HG03095 (cell line): ENCODE results near the gene PDZD8.
A peak's percentile ranks its signal among the peaks of the same experiment; 100 is the strongest.

Source experiments
- ATAC-seq: cut with Tn5 transposase; IDR thresholded peaks from one replicate; pipeline ENCODE4 v1.9.1; 2021; ENCODE audit warnings: moderate library complexity; ENCODE audit not compliant: unreplicated experiment

PDZD8 gene

GRCh38 chr10:117399341-117400196 is 24.3 kb upstream of the PDZD8 start:
- ATAC-seq: no peak

- no peak for ATAC-seq
Measured at GRCh38 chr10:117398029-117398428, 22.8 kb upstream of the PDZD8 start.

GRCh38 chr10:117391436-117392205 is 16.4 kb upstream of the PDZD8 start:
- ATAC-seq: no peak

GRCh38 chr10:117390420-117390819 is 15.2 kb upstream of the PDZD8 start:
- ATAC-seq: no peak

- ATAC-seq: no peak
Measured at GRCh38 chr10:117386805-117387204, 11.6 kb upstream of the PDZD8 start.

GRCh38 chr10:117382861-117383260 is 7.6 kb upstream of the PDZD8 start:
- ATAC-seq: no peak

GRCh38 chr10:117374506-117375359 is 507 bp downstream of the PDZD8 start:
- ATAC-seq: peak; percentile 33

GRCh38 chr10:117373823-117374505 is 1.3 kb downstream of the PDZD8 start:
- ATAC-seq: no peak

GRCh38 chr10:117370205-117370604 is 5.0 kb downstream of the PDZD8 start:
- ATAC-seq: no peak

GRCh38 chr10:117367718-117368117 is 7.5 kb downstream of the PDZD8 start:
- no peak for ATAC-seq

GRCh38 chr10:117366741-117367140 is 8.5 kb downstream of the PDZD8 start:
- no peak for ATAC-seq

GRCh38 chr10:117365612-117366011 is 9.6 kb downstream of the PDZD8 start:
- ATAC-seq: no peak

GRCh38 chr10:117364110-117364960 is 10.9 kb downstream of the PDZD8 start:
- no peak for ATAC-seq

GRCh38 chr10:117363028-117363427 is 12.2 kb downstream of the PDZD8 start:
- ATAC-seq: no peak

GRCh38 chr10:117362313-117362712 is 12.9 kb downstream of the PDZD8 start:
- no peak for ATAC-seq

- no peak for ATAC-seq
Measured at GRCh38 chr10:117360994-117361667, 14.1 kb downstream of the PDZD8 start.

GRCh38 chr10:117360016-117360415 is 15.2 kb downstream of the PDZD8 start:
- no peak for ATAC-seq

- no peak for ATAC-seq
Measured at GRCh38 chr10:117355072-117355471, 20.2 kb downstream of the PDZD8 start.

GRCh38 chr10:117353684-117354083 is 21.6 kb downstream of the PDZD8 start:
- ATAC-seq: no peak
